ENCODE measurements around the gene PRR7. TPM values are rescaled to one million over a fixed set of nuclear protein-coding genes. Genes with fewer than 3 reads are reported as not detected.

Gene PRR7
- total and polyA plus RNA-seq, 2 experiments from 2014 or later, result 27.1 to 29.0 TPM

DNA sequence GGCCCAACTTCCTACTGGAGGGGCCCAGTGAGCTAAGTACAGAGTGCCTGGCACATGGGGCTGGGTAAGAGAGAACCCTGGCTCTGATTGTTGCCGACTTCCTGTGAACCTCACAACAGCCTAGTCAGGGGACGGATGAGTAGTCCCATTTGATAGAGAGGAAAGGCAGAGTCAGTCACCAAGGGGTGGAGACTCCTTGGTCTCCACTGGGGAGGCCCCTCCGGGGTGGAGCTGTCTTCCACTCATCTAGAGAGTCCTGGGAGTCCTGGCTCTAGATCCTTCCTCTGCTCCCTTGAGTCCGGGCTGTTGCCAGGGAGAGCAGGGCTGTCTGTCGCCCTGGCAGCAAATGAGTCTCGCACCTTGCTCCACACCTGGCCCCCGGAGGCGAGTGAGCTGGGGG, 12.2 kb upstream of the PRR7 start:
- no peak for DNase-seq (ENCODE audit: low read depth in 1 of 2, low spot score in 1 of 2)
- Histone ChIP-seq H3K9me3 (ENCODE audit: low read depth) (no peaks in the 10 kb centered on the region), H3K4me3 (no peak overlapping the region), H3K4me1 (ENCODE audit: low read depth) (no peaks in the 10 kb centered on the region), H3K27ac (no peak overlapping the region), H3K36me3 (peaks cover 39% of the 10 kb centered on the region), H3K27me3 (no peaks in the 10 kb centered on the region)
- TF ChIP-seq, protein P1, sequence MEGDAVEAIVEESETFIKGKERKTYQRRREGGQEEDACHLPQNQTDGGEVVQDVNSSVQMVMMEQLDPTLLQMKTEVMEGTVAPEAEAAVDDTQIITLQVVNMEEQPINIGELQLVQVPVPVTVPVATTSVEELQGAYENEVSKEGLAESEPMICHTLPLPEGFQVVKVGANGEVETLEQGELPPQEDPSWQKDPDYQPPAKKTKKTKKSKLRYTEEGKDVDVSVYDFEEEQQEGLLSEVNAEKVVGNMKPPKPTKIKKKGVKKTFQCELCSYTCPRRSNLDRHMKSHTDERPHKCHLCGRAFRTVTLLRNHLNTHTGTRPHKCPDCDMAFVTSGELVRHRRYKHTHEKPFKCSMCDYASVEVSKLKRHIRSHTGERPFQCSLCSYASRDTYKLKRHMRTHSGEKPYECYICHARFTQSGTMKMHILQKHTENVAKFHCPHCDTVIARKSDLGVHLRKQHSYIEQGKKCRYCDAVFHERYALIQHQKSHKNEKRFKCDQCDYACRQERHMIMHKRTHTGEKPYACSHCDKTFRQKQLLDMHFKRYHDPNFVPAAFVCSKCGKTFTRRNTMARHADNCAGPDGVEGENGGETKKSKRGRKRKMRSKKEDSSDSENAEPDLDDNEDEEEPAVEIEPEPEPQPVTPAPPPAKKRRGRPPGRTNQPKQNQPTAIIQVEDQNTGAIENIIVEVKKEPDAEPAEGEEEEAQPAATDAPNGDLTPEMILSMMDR (IDR thresholded peaks at IDR 0.05; ENCODE audit: low read depth, low read length), result no peak

DNA sequence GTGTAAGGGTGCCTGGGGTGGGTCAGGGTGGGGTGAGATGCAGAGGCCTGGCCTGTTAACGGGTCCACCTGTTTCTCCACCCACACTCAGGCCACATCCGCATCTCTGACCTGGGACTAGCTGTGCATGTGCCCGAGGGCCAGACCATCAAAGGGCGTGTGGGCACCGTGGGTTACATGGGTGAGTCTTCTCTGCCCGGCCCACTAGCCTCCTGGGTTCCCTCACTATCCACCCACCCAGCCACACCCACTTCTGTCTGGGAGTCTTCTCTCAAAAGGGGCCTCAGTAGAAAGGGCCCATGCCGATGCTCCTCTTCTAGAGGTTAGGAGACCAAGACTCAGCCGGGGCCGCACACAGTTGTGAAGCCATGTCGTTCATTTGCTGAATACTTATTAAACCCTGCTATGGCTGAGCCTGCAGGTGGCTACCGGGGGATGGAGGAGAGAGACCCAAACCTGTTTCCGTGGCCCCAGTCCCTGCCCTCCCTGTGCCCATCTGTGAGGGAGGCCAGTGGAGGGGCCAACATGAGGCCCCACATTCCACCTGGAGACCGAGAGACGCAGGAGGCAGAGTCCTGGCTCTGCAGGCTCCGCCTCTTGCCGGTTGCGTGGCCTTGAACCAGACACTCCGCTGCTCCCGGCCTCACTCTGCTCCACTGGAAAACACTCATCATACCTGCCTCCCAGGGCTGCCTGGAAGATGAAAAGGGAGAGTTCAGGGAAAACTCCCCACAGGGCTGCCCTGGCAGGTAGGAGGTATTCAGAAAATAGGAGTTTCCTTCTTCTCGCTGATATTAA, 11.5 kb upstream of the PRR7 start:
- H3K27me3 ChIP-seq, result no peaks in the 10 kb centered on the region
- TF ChIP-seq, protein P1 (IDR thresholded peaks at IDR 0.05; ENCODE audit: low read depth, low read length), result no peak
- no peak for DNase-seq (ENCODE audit: low read depth in 1 of 2, low spot score in 1 of 2)
- no peaks in the 10 kb centered on the region for H3K9me3 ChIP-seq (ENCODE audit: low read depth)
- H3K4me1 ChIP-seq (ENCODE audit: low read depth), result no peaks in the 10 kb centered on the region
- H3K4me3 ChIP-seq, result no peak overlapping the region
- no peak overlapping the region for H3K27ac ChIP-seq
- peaks cover 39% of the 10 kb centered on the region for H3K36me3 ChIP-seq

DNA sequence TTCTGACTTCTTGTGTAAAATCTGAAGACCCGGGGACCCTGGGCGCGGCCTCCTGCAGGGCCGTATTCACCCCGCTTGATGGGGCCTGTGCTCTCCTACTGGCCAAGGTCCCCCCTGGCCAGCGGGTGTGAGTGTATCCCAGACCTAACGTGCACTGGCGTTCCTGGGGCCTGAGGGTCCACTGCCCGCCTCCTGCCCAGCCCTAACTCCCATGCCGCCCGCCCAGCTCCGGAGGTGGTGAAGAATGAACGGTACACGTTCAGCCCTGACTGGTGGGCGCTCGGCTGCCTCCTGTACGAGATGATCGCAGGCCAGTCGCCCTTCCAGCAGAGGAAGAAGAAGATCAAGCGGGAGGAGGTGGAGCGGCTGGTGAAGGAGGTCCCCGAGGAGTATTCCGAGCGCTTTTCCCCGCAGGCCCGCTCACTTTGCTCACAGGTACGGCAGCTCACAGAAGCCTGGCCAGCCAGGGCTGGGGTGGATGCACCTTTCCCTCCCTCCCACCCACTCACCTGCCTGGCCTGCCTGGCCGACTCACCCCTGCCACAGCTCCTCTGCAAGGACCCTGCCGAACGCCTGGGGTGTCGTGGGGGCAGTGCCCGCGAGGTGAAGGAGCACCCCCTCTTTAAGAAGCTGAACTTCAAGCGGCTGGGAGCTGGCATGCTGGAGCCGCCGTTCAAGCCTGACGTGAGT, 10.6 kb upstream of the PRR7 start:
- no peaks in the 10 kb centered on the region for H3K9me3 ChIP-seq (ENCODE audit: low read depth)
- no peak for DNase-seq (ENCODE audit: low read depth in 1 of 2, low spot score in 1 of 2)
- no peak overlapping the region for H3K27ac ChIP-seq
- no peaks in the 10 kb centered on the region for H3K27me3 ChIP-seq
- H3K4me1 ChIP-seq (ENCODE audit: low read depth), result no peaks in the 10 kb centered on the region
- TF ChIP-seq, protein P1 (IDR thresholded peaks at IDR 0.05; ENCODE audit: low read depth, low read length), result no peak
- H3K4me3 ChIP-seq, result no peak overlapping the region
- peaks cover 39% of the 10 kb centered on the region for H3K36me3 ChIP-seq

DNA sequence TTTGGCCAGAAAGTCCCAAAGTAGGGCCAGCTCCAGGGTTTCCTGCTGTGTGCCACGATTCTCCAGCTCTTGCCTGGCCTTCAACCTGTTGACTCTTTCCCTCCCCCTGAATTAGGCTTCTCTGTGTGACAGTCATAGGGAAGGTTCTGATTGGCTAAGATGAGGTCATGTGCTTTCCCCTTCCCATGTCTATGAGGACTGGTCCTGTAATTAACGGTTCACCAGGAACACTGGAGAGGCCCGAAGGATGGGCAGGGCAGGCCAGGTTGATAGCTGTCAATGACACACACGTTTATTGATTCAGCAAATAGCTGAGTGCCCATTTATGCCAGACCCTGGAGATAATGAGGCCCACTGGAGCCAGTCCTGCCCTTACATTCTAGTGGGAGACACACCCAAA, 9.0 kb upstream of the PRR7 start:
- no peak overlapping the region for H3K4me3 ChIP-seq
- TF ChIP-seq, protein P1 (IDR thresholded peaks at IDR 0.05; ENCODE audit: low read depth, low read length), result no peak
- H3K4me1 ChIP-seq (ENCODE audit: low read depth), result no peaks in the 10 kb centered on the region
- no peak for DNase-seq (ENCODE audit: low read depth in 1 of 2, low spot score in 1 of 2)
- no peak overlapping the region for H3K27ac ChIP-seq
- no peaks in the 10 kb centered on the region for H3K9me3 ChIP-seq (ENCODE audit: low read depth)
- H3K36me3 ChIP-seq, result peaks cover 33% of the 10 kb centered on the region
- no peaks in the 10 kb centered on the region for H3K27me3 ChIP-seq

DNA sequence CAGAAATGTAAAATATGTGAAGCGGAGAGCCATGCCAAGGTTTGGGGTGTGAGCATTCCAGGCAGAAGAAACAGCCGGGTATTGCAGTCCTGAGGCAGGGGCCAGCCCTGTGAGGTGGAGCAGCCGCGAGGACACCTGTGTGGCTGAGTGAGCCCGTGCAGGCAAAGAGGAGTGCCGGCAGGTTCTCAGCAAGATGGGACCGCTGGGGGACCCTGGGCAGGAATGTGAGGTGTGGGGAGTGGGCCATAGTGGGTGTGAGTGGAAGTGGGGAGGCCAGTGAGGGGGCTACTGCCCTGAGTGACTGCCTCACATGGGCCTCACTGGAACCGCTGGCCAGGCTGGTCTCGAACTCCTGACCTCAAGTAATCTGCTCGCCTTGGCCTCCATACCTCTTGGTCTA, 8.1 kb upstream of the PRR7 start:
- TF ChIP-seq, protein P1 (IDR thresholded peaks at IDR 0.05; ENCODE audit: low read depth, low read length), result no peak
- no peaks in the 10 kb centered on the region for H3K4me1 ChIP-seq (ENCODE audit: low read depth)
- no peaks in the 10 kb centered on the region for H3K27me3 ChIP-seq
- no peak overlapping the region for H3K27ac ChIP-seq
- H3K9me3 ChIP-seq (ENCODE audit: low read depth), result no peaks in the 10 kb centered on the region
- H3K4me3 ChIP-seq, result no peak overlapping the region
- peaks cover 26% of the 10 kb centered on the region for H3K36me3 ChIP-seq
- DNase-seq (ENCODE audit: low read depth in 1 of 2, low spot score in 1 of 2), result no peak

Data from cardiac muscle cell (in vitro differentiated cells and primary cell).